Liver (tissue), 9 donors: Measurements from ENCODE around the gene TLCD5. TPM values are rescaled to one million over a fixed set of nuclear protein-coding genes. Genes with fewer than 3 reads are reported as not detected.

Source experiments
- DNase-seq: peaks from one replicate; pipeline ENCODE4 v3.0.0-alpha.2; 2017; ENCODE audit warnings: low spot score
- H3K27ac ChIP-seq, 2 donors: one replicate each; pipeline ENCODE4 v1.7.0; 2013; ENCODE audit warnings: inconsistent platforms in 2 of 2, low read length in 2 of 2, control low read depth in 1 of 2, low read depth in 1 of 2, mild to moderate bottlenecking in 1 of 2
- H3K27me3 ChIP-seq, 4 donors: one replicate each; pipeline versions ENCODE4 v1.6.1 to v1.7.0; 2013; ENCODE audit warnings: low read length in 3 of 4, inconsistent platforms in 1 of 4, mild to moderate bottlenecking in 1 of 4, moderate library complexity in 1 of 4; ENCODE audit not compliant: control insufficient read depth in 4 of 4, insufficient read depth in 4 of 4
- H3K36me3 ChIP-seq, 4 donors: one replicate each; pipeline versions ENCODE4 v1.6.1 to v1.7.0; 2013; ENCODE audit warnings: low read length in 3 of 4, mild to moderate bottlenecking in 3 of 4, low read depth in 1 of 4, moderate library complexity in 1 of 4; ENCODE audit not compliant: control insufficient read depth in 4 of 4, insufficient read depth in 3 of 4
- H3K4me1 ChIP-seq, 4 donors: one replicate each; pipeline versions ENCODE4 v1.6.1 to v1.7.0; 2013; ENCODE audit warnings: low read length in 3 of 4, mild to moderate bottlenecking in 3 of 4, moderate library complexity in 1 of 4; ENCODE audit not compliant: control insufficient read depth in 4 of 4, insufficient read depth in 4 of 4
- H3K4me3 ChIP-seq, 3 donors: one replicate each; pipeline versions ENCODE4 v1.6.1 to v1.7.0; 2013; ENCODE audit warnings: low read length in 3 of 3, control low read depth in 1 of 3, low read depth in 1 of 3, mild to moderate bottlenecking in 1 of 3
- H3K9ac ChIP-seq, 2 donors: one replicate each; pipeline ENCODE4 v1.7.0; 2013; ENCODE audit warnings: low read length in 2 of 2, mild to moderate bottlenecking in 2 of 2, moderate library complexity in 2 of 2, control low read depth in 1 of 2, low read depth in 1 of 2
- H3K9me3 ChIP-seq, 4 donors: one replicate each; pipeline versions ENCODE4 v1.6.1 to v1.7.0; 2013; ENCODE audit warnings: low read length in 3 of 4; ENCODE audit not compliant: control insufficient read depth in 4 of 4
- ATF3 ChIP-seq: IDR thresholded peaks from 2 replicates; pipeline ENCODE4 v1.6.1; 2016; ENCODE audit warnings: antibody characterized with exemption
- CTCF ChIP-seq: fragments of 150-350 bp; IDR thresholded peaks from 2 replicates; pipeline ENCODE4 v1.5.1; 2017; ENCODE audit warnings: improper control_type of control experiment, low read depth, low read length; ENCODE audit not compliant: missing input control
- EGR1 ChIP-seq, 2 donors: IDR thresholded peaks; 2 replicates each; pipeline ENCODE4 v1.6.1; 2016 to 2018; ENCODE audit warnings: antibody characterized with exemption in 2 of 2, low read depth in 2 of 2
- FOXA1 ChIP-seq: IDR thresholded peaks from 2 replicates; pipeline ENCODE4 v1.6.1; 2016; ENCODE audit warnings: antibody characterized with exemption
- FOXA2 ChIP-seq: IDR thresholded peaks from 2 replicates; pipeline ENCODE4 v1.6.1; 2016; ENCODE audit warnings: antibody characterized with exemption
- GABPA ChIP-seq, 2 donors: IDR thresholded peaks in 1 of 2; conservative IDR thresholded peaks in 1 of 2; 2 replicates each; pipeline ENCODE4 v1.6.1; 2016; ENCODE audit warnings: antibody characterized with exemption in 2 of 2, mild to moderate bottlenecking in 1 of 2, moderate library complexity in 1 of 2
- HNF4A ChIP-seq, 2 donors: conservative IDR thresholded peaks; 2 replicates each; pipeline ENCODE4 v1.6.1; 2016; ENCODE audit warnings: antibody characterized with exemption in 2 of 2, mild to moderate bottlenecking in 2 of 2
- HNF4G ChIP-seq: IDR thresholded peaks from 2 replicates; pipeline ENCODE4 v1.6.1; 2016; ENCODE audit warnings: antibody characterized with exemption
- JUND ChIP-seq, 2 donors: IDR thresholded peaks; 2 replicates each; pipeline ENCODE4 v1.6.1; 2016; ENCODE audit warnings: antibody characterized with exemption in 2 of 2
- MAX ChIP-seq: IDR thresholded peaks from 2 replicates; pipeline ENCODE4 v1.6.1; 2016; ENCODE audit warnings: antibody characterized with exemption
- NR2F2 ChIP-seq: IDR thresholded peaks from 2 replicates; pipeline ENCODE4 v1.6.1; 2016; ENCODE audit warnings: antibody characterized with exemption
- RAD21 ChIP-seq, 2 donors: IDR thresholded peaks; 2 replicates each; pipeline ENCODE4 v1.6.1; 2016; ENCODE audit warnings: antibody characterized with exemption in 2 of 2, mild to moderate bottlenecking in 2 of 2
- REST ChIP-seq: IDR thresholded peaks from 2 replicates; pipeline ENCODE4 v1.6.1; 2016; ENCODE audit warnings: antibody characterized with exemption, mild to moderate bottlenecking
- RXRA ChIP-seq, 2 donors: IDR thresholded peaks; 2 replicates each; pipeline ENCODE4 v1.6.1; 2017 to 2018; ENCODE audit warnings: antibody characterized with exemption in 2 of 2, mild to moderate bottlenecking in 1 of 2
- SP1 ChIP-seq: IDR thresholded peaks from 2 replicates; pipeline ENCODE4 v1.6.1; 2018; ENCODE audit warnings: antibody characterized with exemption, mild to moderate bottlenecking
- TAF1 ChIP-seq: conservative IDR thresholded peaks from 2 replicates; pipeline ENCODE4 v1.6.1; 2016; ENCODE audit warnings: antibody characterized with exemption, mild to moderate bottlenecking
- YY1 ChIP-seq: IDR thresholded peaks from 2 replicates; pipeline ENCODE4 v1.6.1; 2016; ENCODE audit warnings: antibody characterized with exemption, mild to moderate bottlenecking
- ZBTB33 ChIP-seq: IDR thresholded peaks from 2 replicates; pipeline ENCODE4 v1.6.1; 2016; ENCODE audit warnings: antibody characterized with exemption
- WGBS: extraction: QIAGEN DNeasy Blood & Tissue Kit; methylation state at CpG from one replicate; pipeline ENCODE4 v1.1.7; 2013; 5-methylcytosine and 5-hydroxymethylcytosine counted together
- polyA plus RNA-seq, 2 donors: library from polyadenylated mRNA; stranded (reverse) in 1 of 2; unstranded in 1 of 2; fragments of 200-250 nt in 1 of 2; fragments of >200 nt in 1 of 2; fragmentation: Nextera tagmentation in 1 of 2; extraction: Ambion mirVana in 1 of 2; gene quantifications; one replicate each; pipeline versions ENCODE4 v1.2.1 to v1.2.3, GENCODE V29; 2013 to 2015
- total RNA-seq, 2 donors: library from RNA; depleted of rRNA; stranded (reverse); fragments of >200 nt; gene quantifications; one replicate each; pipeline ENCODE4 v1.2.3, GENCODE V29; 2014
- donor health status: healthy.
- donor health status: healthy.
- donor health status: healthy.
- donor health status: healthy.
- donor health status: healthy.

Gene TLCD5
- total and polyA plus RNA-seq, 4 donors = 0.31 to 1.2 (median 0.68) TPM

GRCh38 chr11:120342226-120342625 lies 17.1 kb downstream of the TLCD5 start:
- H3K4me3 ChIP-seq = no peak overlapping the region
- H3K4me1 ChIP-seq = peaks cover 7 to 51% (median 29%) of the 10 kb centered on the region in 4 donors
- peak overlapping the region; percentile 7 to 13 for H3K27ac ChIP-seq
- H3K27me3 ChIP-seq = no peaks in the 10 kb centered on the region
- H3K9me3 ChIP-seq = no peaks in the 10 kb centered on the region
- no peaks in the 10 kb centered on the region for H3K36me3 ChIP-seq
- no peak for DNase-seq
- WGBS = 74% methylated on average over 3 of the region's 3 CpGs
- no peak overlapping the region for H3K9ac ChIP-seq
- no peak for TF ChIP-seq HNF4G
- TF ChIP-seq REST = no peak
- TF ChIP-seq CTCF = no peak
- TF ChIP-seq JUND (IDR thresholded peaks at IDR 0.05) = no peak
- no peak for TF ChIP-seq GABPA (IDR thresholded peaks at IDR 0.05 in 1 of 2, conservative IDR thresholded peaks at IDR 0.05 in 1 of 2)
- TF ChIP-seq FOXA2 = no peak
- no peak for TF ChIP-seq MAX
- no peak for TF ChIP-seq RXRA (IDR thresholded peaks at IDR 0.05)
- TF ChIP-seq RAD21 (IDR thresholded peaks at IDR 0.05) = no peak
- TF ChIP-seq ZBTB33 = no peak
- TF ChIP-seq ATF3 = no peak
- TF ChIP-seq FOXA1 = no peak
- no peak for TF ChIP-seq EGR1 (IDR thresholded peaks at IDR 0.05; ENCODE audit: low read depth in 2 of 2)
- TF ChIP-seq NR2F2 = no peak
- no peak for TF ChIP-seq SP1
- no peak for TF ChIP-seq TAF1

GRCh38 chr11:120342678-120343077 lies 17.6 kb downstream of the TLCD5 start:
- H3K4me3 ChIP-seq = no peak overlapping the region
- DNase-seq = no peak
- H3K27ac ChIP-seq = peak overlapping the region; percentile 7 to 13
- WGBS = 79% methylated on average over 3 of the region's 3 CpGs
- no peaks in the 10 kb centered on the region for H3K27me3 ChIP-seq
- H3K4me1 ChIP-seq = peaks cover 7 to 54% (median 33%) of the 10 kb centered on the region in 4 donors
- TF ChIP-seq ZBTB33 (no peak), NR2F2 (no peak), HNF4A (conservative IDR thresholded peaks at IDR 0.05) (no peak), JUND (IDR thresholded peaks at IDR 0.05) (no peak), RAD21 (IDR thresholded peaks at IDR 0.05) (no peak), MAX (no peak), YY1 (no peak), FOXA2 (no peak)
- no peaks in the 10 kb centered on the region for H3K9me3 ChIP-seq
- H3K9ac ChIP-seq = no peak overlapping the region
- H3K36me3 ChIP-seq = no peaks in the 10 kb centered on the region
